Measurements from ENCODE around the gene SLC44A2.
"Not testable (repeated sequence)": the region's sequence is repeated elsewhere in the genome, so short reads cannot be mapped to it uniquely, and the experiment has no call there.

SLC44A2 gene

GRCh38 chr19:10651851-10652250 is 26.5 kb downstream of the SLC44A2 start:
- DNase-seq (ENCODE audit: low read depth): no peak

DNA sequence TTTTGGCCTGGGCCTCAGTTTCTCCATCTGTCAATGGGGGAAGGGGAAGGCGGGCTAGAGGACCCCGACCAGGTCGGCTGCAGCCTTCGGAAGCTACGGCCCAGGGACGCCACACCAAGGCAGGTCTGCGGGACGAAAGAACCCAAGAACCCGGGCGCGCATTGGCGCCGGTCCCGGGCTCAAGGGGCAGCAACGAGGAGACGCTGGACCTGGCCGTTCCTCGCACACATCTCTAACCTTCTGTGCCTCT is 28.1 kb downstream of the SLC44A2 start:
- DNase-seq (ENCODE audit: low read depth): no peak

GRCh38 chr19:10653732-10654609 is 28.6 kb downstream of the SLC44A2 start, which contains the start of gene ILF3:
TSS of gene ILF3 (plus strand) at chr19:10654346. CDS start at chr19:10670606, 16,260 bp downstream.
- peak; percentile 100 for DNase-seq (ENCODE audit: low read depth)

DNA sequence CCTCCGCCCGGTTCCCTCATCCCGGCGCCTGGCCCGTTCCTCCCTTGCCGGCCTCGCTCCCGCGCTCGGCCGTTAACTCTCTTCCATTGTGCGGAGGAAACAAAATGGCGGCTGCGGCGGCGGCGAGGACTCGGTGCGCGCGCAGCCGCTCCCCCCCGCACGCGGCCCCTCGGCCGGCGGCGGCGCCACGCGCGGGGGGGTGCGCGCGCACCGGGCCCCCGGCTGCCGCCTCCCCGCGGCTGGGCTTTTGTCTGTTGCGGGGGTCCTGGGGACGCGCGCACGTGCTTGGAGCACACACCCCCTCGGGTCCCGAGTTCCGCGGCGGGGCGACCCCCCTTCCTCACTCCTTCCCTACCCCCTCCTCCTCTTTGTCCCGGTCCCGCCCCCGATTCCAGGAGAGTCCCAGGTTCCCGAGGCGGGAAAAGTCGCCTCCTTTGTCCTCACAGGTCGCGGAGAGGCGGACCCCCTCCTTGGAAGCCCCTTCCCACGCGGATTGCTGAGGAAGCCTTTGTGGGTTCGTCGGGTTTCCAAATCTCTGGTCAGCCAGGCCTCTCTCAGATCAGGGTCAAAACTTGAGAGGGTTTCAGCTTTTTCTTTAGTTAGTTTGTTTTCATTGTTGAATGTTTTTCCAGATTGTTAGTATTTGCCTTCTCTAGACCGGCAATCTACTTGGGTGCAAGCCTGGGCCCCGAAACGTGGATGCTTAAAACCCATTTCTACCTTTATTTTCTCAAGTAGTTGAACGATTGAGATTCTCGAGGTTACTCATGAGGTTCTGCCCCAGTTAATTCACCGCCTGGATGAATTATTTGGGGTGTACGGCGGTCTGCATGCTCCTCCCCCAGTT is 29.5 kb downstream of the SLC44A2 start:
- peak; percentile 54 for DNase-seq (ENCODE audit: low read depth)

DNA sequence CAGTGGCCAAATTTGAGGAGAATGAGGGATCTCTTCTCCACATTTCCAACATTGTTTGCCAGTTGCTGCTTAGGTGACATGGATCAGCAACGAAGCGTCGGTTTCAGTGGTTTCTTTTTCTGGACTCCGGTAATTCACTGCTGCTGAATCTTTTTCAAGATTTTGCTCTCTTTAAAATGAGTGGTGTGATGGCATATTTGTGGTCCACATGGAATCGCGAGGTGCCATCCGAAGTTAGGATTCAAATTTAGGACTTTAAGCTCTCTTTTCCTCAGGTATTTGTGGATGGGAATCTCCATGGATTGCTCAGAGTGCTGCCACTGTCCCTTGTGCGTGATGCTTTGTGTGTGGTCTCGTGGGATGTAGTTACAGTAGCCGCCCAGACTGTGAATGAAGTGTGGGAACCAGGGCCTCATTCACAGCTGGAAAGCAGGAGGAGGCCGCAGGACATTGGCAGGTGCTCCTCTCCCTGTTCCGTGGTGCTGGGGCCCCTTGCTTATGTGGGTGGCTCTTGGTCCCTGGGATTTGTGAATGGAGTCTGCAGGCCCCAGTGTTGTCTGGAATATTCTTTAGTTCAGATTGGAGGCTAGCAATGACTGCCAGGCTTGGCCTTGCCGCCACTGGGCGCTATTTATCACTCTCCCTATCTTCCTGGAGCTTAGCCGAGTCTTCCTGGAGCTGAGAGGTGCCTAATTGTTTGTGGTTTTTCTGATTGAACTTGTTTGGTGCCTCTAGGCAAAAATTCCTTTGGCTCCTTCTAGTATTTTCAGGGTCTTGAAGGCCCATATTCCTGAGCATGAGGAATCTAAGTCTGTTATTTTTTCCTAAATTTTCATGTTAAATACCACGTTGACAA is 30.3 kb downstream of the SLC44A2 start:
- DNase-seq (ENCODE audit: low read depth): no peak

DNA sequence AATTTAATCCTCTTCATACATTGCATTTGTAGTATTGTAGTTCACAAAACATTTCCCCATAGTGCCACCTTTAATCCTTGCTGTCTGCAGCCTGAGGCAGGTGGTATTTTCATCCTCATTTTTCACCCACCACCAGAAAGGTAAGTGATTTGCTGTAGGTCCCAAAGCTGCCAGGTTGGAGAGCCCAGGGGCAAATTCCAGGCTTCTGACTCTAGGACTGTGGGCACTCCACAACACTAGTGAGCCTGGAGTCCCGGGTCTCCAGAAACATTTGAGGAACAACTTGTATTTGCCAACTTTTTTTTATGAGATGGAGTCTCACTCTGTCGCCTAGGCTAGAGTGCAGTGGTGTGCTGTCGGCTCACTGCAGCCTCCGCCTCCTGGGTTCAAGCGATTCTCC is 35.0 kb downstream of the SLC44A2 start:
- DNase-seq (ENCODE audit: low read depth): no peak

- DNase-seq (ENCODE audit: low read depth): no peak
Observed at GRCh38 chr19:10661946-10662345, 36.6 kb downstream of the SLC44A2 start.

GRCh38 chr19:10662384-10663251 is 37.3 kb downstream of the SLC44A2 start:
- no peak for DNase-seq (ENCODE audit: low read depth)

GRCh38 chr19:10663252-10663563 is 37.9 kb downstream of the SLC44A2 start:
- not testable (repeated sequence) for DNase-seq (ENCODE audit: low read depth)

DNA sequence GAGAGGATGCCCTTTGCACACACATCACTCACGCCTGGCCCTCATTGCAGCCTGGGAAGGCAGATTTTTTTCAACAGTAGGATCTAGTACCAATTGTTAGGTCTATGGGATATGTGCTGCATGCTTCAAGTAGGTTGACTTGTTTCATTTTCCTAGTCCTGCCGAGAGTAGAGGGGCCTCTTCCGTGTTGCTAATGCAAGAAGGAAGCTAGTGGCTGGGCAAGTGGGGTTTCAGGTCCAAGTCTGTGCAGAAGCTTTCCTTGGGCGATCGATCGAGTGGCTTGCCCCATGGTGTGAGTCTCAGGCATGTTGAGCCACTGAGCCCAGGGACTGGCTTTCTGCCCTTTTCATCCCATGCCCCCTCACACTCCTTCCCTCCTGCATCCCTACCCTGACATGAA is 42.5 kb downstream of the SLC44A2 start:
- no peak for DNase-seq (ENCODE audit: low read depth)

DNA sequence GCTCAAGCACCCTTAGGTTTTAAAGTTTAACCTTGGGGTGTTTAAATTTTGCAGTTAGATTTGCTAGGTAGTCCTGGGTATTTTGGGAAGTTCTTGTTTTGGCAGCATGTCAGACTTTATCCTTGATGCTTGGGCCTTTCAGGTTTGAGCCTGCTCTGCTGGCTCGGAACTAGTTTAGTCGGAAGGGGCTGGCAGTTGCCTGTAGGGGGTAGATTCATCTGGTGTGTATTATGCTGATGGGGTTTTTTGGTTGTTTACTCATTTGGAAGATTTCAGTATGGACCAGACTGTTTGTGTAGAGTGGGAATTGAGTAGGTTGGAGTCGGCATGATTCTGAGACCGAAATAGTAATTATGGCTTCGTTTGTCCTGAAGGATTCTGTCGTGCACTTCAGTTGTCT is 43.9 kb downstream of the SLC44A2 start:
- no peak for DNase-seq (ENCODE audit: low read depth)

GRCh38 chr19:10670182-10670581 is 44.8 kb downstream of the SLC44A2 start:
- no peak for DNase-seq (ENCODE audit: low read depth)

GRCh38 chr19:10670876-10671804 is 45.8 kb downstream of the SLC44A2 start:
- no peak for DNase-seq (ENCODE audit: low read depth)

DNA sequence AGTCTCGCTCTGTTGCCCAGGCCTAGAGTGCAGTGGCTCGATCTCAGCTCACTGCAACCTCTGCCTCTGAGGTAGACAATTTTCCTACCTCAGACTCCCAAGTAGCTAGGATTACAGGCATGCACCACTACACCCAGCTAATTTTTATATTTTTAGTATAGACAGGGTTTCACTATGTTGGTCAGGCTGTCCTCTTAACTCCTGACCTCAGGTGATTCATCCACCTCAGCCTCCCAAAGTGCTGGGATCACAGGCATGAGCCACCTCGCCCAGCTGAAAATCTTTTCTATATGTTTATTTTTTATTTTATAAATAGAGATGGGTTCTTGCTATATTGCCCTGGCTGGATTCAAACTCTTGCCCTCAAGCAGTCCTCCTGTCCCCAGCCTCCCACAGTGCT is 46.6 kb downstream of the SLC44A2 start:
- DNase-seq (ENCODE audit: low read depth): not testable (repeated sequence)

DNA sequence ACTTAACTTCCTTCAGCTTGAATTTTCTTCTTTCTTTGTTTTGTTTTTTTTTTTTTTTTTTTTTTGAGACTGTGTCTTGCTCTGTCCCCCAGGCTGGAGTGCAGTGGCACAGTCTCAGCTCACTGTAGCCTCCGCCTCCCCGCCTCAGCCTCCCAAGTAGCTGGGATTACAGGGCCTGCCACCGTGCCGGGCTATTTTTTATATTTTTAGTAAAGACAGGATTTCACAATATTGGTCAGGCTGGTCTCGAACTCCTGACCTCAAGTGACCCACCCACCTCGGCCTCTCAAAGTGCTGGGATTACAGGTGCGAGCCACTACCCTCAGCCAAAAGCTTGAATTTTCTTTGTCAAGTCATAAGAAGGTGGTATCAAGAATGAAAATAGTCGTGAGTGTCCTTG is 49.9 kb downstream of the SLC44A2 start:
- DNase-seq (ENCODE audit: low read depth): not testable (repeated sequence)

- DNase-seq (ENCODE audit: low read depth): no peak
Observed at GRCh38 chr19:10677751-10678150, 52.4 kb downstream of the SLC44A2 start.

- no peak for DNase-seq (ENCODE audit: low read depth)
Observed at GRCh38 chr19:10678813-10679212, 53.5 kb downstream of the SLC44A2 start.

GRCh38 chr19:10679743-10680142 is 54.4 kb downstream of the SLC44A2 start:
- no peak for DNase-seq (ENCODE audit: low read depth)

- no peak for DNase-seq (ENCODE audit: low read depth)
Observed at GRCh38 chr19:10680545-10681135, 55.3 kb downstream of the SLC44A2 start.

DNA sequence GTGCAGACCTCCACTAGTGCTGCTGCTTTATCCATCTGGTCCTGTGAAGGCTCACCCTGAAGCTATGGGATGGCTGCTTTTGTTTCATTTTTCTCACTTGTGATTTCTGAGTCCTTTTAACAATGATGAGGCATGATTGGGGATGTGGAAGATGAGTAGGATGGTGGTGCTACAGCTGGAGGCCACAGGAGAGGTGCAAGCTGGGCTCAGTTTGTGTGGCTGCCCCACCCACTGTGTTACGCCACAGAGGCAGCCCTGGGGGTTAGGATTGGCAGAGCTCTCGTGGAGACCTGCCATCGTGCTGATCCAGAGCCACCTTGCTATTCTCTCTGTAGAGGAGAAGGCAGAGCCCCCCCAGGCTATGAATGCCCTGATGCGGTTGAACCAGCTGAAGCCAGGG is 56.3 kb downstream of the SLC44A2 start:
- DNase-seq (ENCODE audit: low read depth): no peak
